Subcutaneous abdominal adipose tissue (tissue), 5 donors: ENCODE measurements around the gene FEV.
A peak's percentile ranks its signal among the peaks of the same experiment; 100 is the strongest.

ENCODE experiments used
- H3K27ac ChIP-seq: one replicate; pipeline ENCODE4 v1.7.0; 2013; ENCODE audit warnings: low read depth, mild to moderate bottlenecking, inconsistent platforms, low read length, moderate library complexity
- H3K27me3 ChIP-seq, 5 donors: one replicate each; pipeline ENCODE4 v1.7.0; 2013; ENCODE audit warnings: low read length in 5 of 5, inconsistent platforms in 1 of 5; ENCODE audit not compliant: control insufficient read depth in 5 of 5, insufficient read depth in 4 of 5
- H3K36me3 ChIP-seq, 5 donors: one replicate each; pipeline ENCODE4 v1.7.0; 2013; ENCODE audit warnings: low read length in 5 of 5; ENCODE audit not compliant: control insufficient read depth in 5 of 5, insufficient read depth in 5 of 5
- H3K4me1 ChIP-seq, 5 donors: one replicate each; pipeline ENCODE4 v1.7.0; 2013; ENCODE audit warnings: low read length in 5 of 5, mild to moderate bottlenecking in 3 of 5, moderate library complexity in 1 of 5; ENCODE audit not compliant: control insufficient read depth in 5 of 5, insufficient read depth in 5 of 5
- H3K4me3 ChIP-seq, 5 donors: one replicate each; pipeline ENCODE4 v1.7.0; 2013; ENCODE audit warnings: low read length in 5 of 5, low read depth in 1 of 5
- H3K9ac ChIP-seq, 5 donors: one replicate each; pipeline ENCODE4 v1.7.0; 2013; ENCODE audit warnings: low read length in 5 of 5, mild to moderate bottlenecking in 4 of 5, moderate library complexity in 3 of 5
- H3K9me3 ChIP-seq, 5 donors: one replicate each; pipeline ENCODE4 v1.7.0; 2013; ENCODE audit warnings: low read length in 5 of 5; ENCODE audit not compliant: control insufficient read depth in 5 of 5
- donor health status: healthy.
- donor health status: healthy.
- donor health status: healthy.
- donor health status: healthy.
- donor health status: healthy.

The FEV gene

DNA sequence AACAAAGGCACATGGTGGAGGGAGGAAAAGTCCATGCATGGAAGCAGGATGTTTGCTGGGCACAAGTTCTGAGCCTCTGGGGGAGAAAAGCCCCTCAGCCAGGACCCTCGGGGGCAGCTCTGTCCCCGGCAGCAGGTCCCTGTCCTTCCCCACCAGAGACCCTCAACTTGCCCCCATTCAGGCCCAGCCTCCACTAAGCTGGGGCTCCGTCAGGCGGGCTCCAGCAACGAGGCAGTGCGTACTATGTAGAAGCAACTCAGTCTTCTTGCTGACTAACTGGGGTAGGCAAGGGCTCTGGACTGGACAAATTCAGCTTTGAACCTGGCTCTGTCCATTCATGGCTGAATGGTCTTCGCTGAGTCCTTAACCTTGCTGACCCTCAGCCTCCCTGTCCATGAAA is 33.3 kb upstream of the FEV start:
- Histone ChIP-seq H3K4me1 (peaks cover 0 to 2% (median 0%) of the 10 kb centered on the region in 5 donors), H3K4me3 (no peak overlapping the region), H3K27me3 (peaks cover 4 to 25% (median 18%) of the 10 kb centered on the region in 5 donors), H3K36me3 (no peaks in the 10 kb centered on the region), H3K9me3 (no peaks in the 10 kb centered on the region), H3K9ac (no peak overlapping the region), H3K27ac (no peak overlapping the region)

DNA sequence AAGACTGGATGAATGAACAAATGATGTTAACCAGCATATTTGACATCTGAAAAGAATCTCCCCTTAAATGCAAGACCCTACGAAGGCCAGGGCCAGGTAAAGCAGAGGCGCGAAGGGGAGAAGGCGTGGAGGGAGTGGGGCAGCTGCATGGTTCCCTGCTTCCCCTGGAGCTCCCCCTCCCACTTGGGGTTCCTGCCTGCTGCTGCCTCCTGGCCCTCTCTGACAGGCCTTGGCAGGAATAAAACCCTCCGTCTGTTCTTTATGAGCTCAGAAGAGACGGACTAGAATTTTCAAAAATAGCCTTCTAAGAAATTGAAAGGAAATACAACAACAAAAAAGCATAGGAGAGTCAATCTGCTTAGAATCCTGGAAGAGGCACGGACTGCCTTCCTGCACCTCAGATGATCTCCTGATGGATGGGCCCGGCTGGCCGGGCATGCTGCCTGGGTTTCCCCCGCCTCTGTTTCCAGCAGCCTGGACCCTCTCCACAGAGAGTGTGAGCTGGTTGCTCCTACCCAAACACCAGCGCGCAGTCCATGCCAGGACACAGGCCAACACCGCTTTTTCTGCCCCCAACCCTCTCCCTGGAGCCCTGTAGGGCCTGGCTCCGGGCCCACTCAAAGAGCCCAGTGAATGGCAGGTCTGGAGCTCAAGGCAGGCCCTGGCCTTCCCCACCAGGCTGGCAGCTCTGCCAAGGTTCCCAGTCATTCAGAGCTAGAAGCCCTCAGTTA is 32.4 kb upstream of the FEV start:
- Histone ChIP-seq H3K4me3 (no peak overlapping the region), H3K36me3 (no peaks in the 10 kb centered on the region), H3K27ac (no peak overlapping the region), H3K27me3 (peaks cover 4 to 23% (median 17%) of the 10 kb centered on the region in 5 donors), H3K4me1 (peaks cover 0 to 2% (median 0%) of the 10 kb centered on the region in 5 donors), H3K9me3 (no peaks in the 10 kb centered on the region), H3K9ac (no peak overlapping the region)

DNA sequence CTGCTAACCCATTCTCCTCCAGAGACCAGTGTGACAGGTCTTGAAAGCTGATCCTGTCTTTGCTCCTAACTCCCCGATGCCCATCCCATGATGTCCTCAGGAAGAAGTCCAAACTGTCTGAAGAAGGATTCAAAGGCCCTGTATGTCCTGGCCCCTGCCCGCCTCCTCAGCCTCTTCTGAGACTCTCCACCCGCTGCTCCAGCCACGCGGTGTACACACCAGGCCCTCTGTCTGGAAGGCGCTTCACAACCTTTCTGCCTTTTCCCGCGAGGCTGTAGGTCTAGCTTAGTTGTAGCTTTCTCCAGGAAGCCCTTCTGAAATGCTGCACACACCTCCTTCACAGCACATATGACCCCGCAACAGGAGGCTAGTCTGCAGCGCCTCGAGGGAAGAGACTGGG is 31.7 kb upstream of the FEV start:
- Histone ChIP-seq H3K4me3 (no peak overlapping the region), H3K4me1 (peaks cover 0 to 2% (median 0%) of the 10 kb centered on the region in 5 donors), H3K27me3 (peaks cover 4 to 19% (median 13%) of the 10 kb centered on the region in 5 donors), H3K9ac (no peak overlapping the region), H3K27ac (no peak overlapping the region), H3K36me3 (no peaks in the 10 kb centered on the region), H3K9me3 (no peaks in the 10 kb centered on the region)

DNA sequence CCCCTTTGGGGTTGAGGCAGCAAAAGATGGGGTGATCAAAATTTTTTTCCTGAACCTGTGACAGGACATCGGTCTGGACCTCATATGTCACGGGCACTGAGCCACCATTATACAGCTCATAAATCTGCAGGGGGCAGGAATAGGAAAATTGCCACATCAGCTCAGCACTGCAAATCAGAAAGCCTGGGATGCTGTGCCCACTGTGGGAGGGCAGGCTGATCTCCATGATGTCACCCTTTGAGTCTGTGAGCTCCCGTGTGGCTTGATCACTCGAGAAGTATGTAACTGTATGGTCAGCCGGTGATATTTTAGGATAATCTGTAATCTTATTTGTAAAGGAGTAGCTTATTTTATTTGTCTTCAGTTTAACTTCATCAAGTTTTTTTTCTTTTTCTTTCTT is 25.9 kb upstream of the FEV start:
- Histone ChIP-seq H3K9me3 (no peaks in the 10 kb centered on the region), H3K27ac (no peak overlapping the region), H3K4me1 (no peaks in the 10 kb centered on the region), H3K36me3 (no peaks in the 10 kb centered on the region), H3K9ac (no peak overlapping the region), H3K4me3 (no peak overlapping the region), H3K27me3 (peaks cover 6 to 26% (median 14%) of the 10 kb centered on the region in 5 donors)

DNA sequence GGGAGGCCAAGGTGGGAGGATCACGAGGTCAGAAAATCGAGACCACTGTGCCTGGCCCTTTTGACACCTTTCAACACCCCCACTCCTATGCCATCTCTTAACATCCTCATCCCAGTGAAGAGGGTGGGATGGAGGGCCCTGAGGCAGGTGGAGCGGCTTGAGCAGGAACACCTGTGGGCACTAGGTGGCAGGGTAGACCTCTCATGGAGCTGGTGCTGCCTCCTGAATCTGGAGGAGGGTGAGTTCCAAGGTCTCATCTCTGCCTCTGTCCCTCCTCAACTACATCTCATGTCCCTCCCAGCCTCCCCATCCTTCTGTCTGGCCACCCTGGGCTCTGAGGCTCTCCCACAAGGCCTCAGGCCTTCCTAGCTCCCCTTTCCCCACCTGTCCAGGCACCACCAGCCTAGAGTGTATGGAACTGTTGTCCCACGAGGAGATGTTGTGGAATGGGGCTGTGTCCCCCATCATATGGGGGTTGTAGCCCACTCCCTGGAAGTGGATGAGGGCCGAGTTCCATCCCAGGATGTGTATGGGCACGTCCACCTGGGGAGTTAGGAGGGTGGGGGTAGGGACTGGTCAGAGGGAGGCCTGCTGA is 25.3 kb upstream of the FEV start:
- H3K4me1 ChIP-seq, result no peaks in the 10 kb centered on the region
- H3K27me3 ChIP-seq, result peaks cover 12 to 32% (median 20%) of the 10 kb centered on the region in 5 donors
- H3K4me3 ChIP-seq, result no peak overlapping the region
- H3K36me3 ChIP-seq, result no peaks in the 10 kb centered on the region
- H3K27ac ChIP-seq, result no peak overlapping the region
- no peaks in the 10 kb centered on the region for H3K9me3 ChIP-seq
- no peak overlapping the region for H3K9ac ChIP-seq

DNA sequence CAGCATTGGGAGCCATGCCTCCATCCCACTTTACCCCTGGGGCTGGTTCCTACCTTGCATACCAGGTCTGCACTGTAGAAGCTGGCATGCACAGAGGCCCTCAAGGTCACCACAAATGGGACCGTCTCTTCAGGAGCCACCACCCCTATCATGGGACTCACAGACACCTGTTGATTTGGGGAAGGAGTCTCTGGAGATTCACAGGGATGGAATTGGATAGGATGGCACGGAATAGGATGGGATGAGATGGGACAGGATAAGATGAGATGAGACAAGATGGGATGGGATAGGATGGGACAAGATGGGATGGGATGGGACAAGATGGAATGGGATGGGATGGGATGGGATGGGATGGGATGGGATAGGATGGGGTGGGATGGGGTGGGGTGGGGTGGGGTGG is 24.3 kb upstream of the FEV start:
- Histone ChIP-seq H3K9ac (no peak overlapping the region), H3K9me3 (no peaks in the 10 kb centered on the region), H3K4me1 (no peaks in the 10 kb centered on the region), H3K4me3 (no peak overlapping the region), H3K27me3 (peaks cover 14 to 37% (median 24%) of the 10 kb centered on the region in 5 donors), H3K36me3 (no peaks in the 10 kb centered on the region), H3K27ac (no peak overlapping the region)

DNA sequence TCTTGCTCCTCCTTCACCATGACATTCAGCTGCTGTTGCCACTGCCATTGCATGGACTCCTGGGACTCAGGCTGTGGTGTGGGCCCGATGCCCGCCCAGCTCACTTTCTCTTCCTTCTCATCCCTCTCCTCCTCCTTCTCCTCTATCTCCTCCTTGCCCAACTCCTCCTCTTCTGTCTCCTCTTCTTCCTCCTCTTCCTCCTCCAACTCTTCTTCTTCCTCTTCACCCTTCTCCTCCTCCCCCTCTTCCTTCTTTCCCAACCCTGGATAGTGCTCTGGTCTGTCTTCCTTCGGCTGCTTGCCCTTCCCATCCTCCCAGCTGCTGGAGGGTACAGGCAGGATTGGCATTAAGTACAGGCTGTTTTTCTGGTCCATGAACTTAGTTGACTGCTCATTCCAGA is 19.0 kb upstream of the FEV start:
- Histone ChIP-seq H3K9me3 (no peaks in the 10 kb centered on the region), H3K36me3 (no peaks in the 10 kb centered on the region), H3K27ac (no peak overlapping the region), H3K9ac (no peak overlapping the region), H3K4me3 (no peak overlapping the region), H3K4me1 (peaks cover 0 to 20% (median 15%) of the 10 kb centered on the region in 5 donors), H3K27me3 (peaks cover 64 to 75% (median 74%) of the 10 kb centered on the region in 5 donors)

DNA sequence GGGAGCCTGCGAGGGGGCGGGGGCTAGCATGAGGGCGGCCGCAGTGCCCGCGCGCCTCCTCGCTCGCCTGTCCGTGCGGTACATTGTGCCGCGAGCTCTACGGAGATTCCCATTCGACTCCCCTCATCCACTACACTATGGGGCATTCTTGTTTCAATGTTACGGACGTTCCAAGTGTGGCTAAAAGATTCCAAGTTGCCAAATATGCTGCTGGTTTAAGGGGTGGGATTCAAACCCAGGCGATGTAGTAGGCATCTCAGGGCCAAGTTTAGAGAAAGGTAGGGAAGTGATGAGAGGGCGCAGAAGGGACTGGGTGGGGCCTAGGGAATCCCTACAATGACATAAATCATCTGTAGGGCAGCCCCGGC is 18.3 kb upstream of the FEV start:
- peaks cover 0 to 20% (median 15%) of the 10 kb centered on the region in 5 donors for H3K4me1 ChIP-seq

DNA sequence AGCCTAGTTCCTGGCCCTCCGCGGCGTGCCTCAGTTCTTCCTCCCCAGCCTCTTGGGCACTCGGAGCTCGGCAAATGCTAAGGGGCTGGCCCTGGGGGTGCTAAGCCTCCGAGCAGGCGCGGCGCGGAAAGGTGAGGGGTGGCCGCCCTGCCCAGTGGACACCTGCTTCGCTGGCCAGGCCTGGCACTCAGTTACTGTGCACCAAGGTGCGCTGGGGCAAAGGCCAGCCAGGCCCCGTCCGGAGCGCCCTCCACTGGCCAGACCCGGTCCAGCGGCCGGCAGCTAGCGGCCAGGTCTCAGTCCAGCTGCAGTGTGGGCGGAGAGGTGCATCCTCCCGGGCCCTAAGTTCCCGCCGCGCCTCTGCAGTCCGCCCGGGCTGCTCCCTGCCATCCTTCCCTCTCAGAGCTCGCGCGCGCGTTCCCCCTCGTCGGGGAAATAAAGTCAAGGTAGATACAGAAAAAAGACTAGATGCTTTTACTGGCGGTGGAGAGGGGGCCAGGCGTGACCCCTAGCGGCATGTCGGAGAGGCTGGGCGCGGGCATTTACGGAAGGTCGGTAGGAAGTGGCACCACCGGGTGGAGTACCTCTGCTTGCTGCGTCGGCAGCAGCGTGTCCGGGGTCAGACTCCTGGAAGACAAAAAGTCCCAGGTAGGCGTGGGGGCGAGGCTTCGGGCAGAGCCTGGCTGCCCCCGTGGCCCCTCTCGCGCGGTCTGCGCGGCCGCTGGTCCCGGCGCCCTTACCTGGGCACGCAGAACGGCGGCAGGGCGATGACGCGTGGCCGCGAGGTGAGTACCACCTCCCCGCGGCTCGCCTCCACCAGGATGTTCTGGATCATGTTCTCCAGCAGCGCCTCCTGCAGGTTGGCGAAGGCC is 17.6 kb upstream of the FEV start:
- H3K4me3 ChIP-seq, result peak overlapping the region in 1 of 5 donors; percentile 16
- H3K9me3 ChIP-seq, result no peaks in the 10 kb centered on the region
- no peak overlapping the region for H3K27ac ChIP-seq
- peaks cover 0 to 20% (median 15%) of the 10 kb centered on the region in 5 donors for H3K4me1 ChIP-seq
- no peaks in the 10 kb centered on the region for H3K36me3 ChIP-seq
- peaks cover 64 to 75% (median 72%) of the 10 kb centered on the region in 5 donors for H3K27me3 ChIP-seq
- no peak overlapping the region for H3K9ac ChIP-seq

More for the DNA sequence above, 18.3 kb upstream of the FEV start:
- Histone ChIP-seq H3K27ac (no peak overlapping the region), H3K36me3 (no peaks in the 10 kb centered on the region), H3K27me3 (peaks cover 64 to 73% (median 70%) of the 10 kb centered on the region in 5 donors), H3K9me3 (no peaks in the 10 kb centered on the region), H3K4me3 (peak overlapping the region in 1 of 5 donors; percentile 16), H3K9ac (no peak overlapping the region)
